Measurements from ENCODE around the gene TNK1. TPM values are rescaled to one million over a fixed set of nuclear protein-coding genes. Genes with fewer than 3 reads are reported as not detected.
"Not testable (repeated sequence)": the region's sequence is repeated elsewhere in the genome, so short reads cannot be mapped to it uniquely, and the experiment has no call there.

The TNK1 gene
- total and polyA plus RNA-seq, 7 donors = 0.56 to 1.7 (median 0.82) TPM

DNA sequence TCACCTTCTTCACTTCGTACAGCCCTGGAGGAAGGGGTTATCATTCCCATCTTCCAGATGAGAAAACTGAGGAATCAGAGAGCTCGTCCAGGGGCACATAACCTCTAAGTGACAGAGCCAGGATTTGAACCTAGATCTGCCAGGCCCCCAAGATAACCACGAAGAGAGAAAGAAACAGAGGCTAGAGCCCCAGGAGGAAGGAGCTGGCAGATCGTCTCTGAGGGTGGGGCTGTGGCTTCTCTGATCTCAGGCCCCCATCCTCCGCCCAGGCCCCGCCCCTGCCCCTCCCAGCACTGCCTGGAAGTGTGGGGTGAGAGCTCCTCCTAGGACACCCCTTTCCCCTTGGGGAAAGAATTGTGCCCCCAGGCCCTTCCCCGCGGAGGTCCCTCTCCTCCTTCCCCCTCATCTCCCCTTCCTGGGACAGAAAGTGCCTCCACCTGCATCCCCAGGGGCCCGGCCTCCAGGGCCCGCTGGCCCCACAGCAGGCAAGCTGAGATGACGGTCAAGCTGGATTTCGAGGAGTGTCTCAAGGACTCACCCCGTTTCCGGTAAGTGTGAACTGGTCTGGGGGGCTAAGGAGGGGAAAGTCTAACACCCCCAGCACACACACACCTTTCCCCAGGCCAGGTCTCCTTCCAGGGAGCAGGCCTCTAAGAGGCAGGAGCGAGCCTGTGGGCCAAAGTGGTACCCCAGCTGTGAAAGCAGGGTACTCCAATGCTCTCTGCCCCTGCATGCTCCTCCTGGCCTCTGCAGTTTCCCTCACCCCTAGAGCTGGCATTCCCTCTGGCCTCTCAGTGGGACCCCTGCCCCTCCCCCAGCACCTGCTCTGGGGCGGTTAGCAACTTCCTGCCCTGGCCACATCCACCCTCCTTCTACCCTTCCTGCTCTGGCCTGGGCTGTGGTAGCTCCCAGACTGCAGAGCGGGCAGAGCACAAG, 44.4 kb upstream of the TNK1 start, which contains the start of gene ACAP1:
TSS of gene ACAP1 (plus strand) at position 290 of the 936 bp plus-strand sequence. CDS start at position 496, 206 bp downstream.
- intact Hi-C loops (cut with DNase I) = no loop called here
- peak in 3 of 4 donors; percentile 16 to 35 (median 20) for ATAC-seq

GRCh38 chr17:7337600-7337999, 43.3 kb upstream of the TNK1 start:
- 75 to 83% (median 76%) methylated on average over 7 of the region's 7 CpGs for whole genome bisulfite sequencing, 3 donors
- peaks cover 0 to 25% (median 4%) of the 10 kb centered on the region in 3 donors for H3K27me3 ChIP-seq (ENCODE audit: insufficient read depth in 3 of 3, low read length in 2 of 3)
- H3K4me1 ChIP-seq = not testable (repeated sequence)

More for the DNA sequence above, 44.4 kb upstream of the TNK1 start, which contains the start of gene ACAP1:
- H3K4me3 ChIP-seq = no peak within 1 kb of the TSS
- no peak within 1 kb of the TSS for H3K27ac ChIP-seq
- H3K36me3 ChIP-seq (ENCODE audit: insufficient read depth in 1 of 2, low read depth in 1 of 2) = no peaks in the 10 kb centered on the region
- no peak for TF ChIP-seq CTCF (IDR thresholded peaks at IDR 0.05)
- 36 to 47% (median 42%) methylated on average over 17 of the region's 17 CpGs for WGBS, 3 donors
- H3K9me3 ChIP-seq = no peaks in the 10 kb centered on the region
- DNase-seq = no peak
- H3K4me1 ChIP-seq = no peaks in the 10 kb centered on the region
- peaks cover 0 to 25% (median 4%) of the 10 kb centered on the region in 3 donors for H3K27me3 ChIP-seq (ENCODE audit: insufficient read depth in 3 of 3, low read length in 2 of 3)

DNA sequence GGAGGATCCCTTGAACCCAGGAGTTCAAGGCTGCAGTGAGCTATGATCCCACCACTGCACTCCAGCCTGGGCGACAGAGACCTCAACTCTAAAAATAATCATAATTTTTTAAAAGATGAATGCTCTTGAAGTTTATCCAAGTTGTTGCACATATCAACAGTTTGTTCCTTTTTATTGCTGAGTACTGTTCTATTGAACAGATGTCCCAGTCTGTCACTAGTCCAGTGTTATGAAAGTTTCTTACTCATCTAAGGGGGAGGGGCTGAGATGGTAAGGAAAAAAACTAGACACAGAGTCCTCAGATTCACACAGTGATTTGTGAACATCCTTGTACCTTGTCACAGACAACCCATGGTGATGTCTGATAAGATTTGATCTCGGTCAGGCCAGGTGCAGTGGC, 40.7 kb upstream of the TNK1 start:
- ATAC-seq = peak in 2 of 4 donors; percentile 43 to 49
- H3K27me3 ChIP-seq (ENCODE audit: insufficient read depth in 3 of 3, low read length in 2 of 3) = peaks cover 0 to 25% (median 4%) of the 10 kb centered on the region in 3 donors

More at GRCh38 chr17:7337600-7337999, 43.3 kb upstream of the TNK1 start:
- H3K4me3 ChIP-seq; intact Hi-C loops (cut with DNase I); ATAC-seq; DNase-seq; H3K36me3 ChIP-seq (ENCODE audit: insufficient read depth in 1 of 2, low read depth in 1 of 2); H3K27ac ChIP-seq; H3K9me3 ChIP-seq: not testable (repeated sequence)

DNA sequence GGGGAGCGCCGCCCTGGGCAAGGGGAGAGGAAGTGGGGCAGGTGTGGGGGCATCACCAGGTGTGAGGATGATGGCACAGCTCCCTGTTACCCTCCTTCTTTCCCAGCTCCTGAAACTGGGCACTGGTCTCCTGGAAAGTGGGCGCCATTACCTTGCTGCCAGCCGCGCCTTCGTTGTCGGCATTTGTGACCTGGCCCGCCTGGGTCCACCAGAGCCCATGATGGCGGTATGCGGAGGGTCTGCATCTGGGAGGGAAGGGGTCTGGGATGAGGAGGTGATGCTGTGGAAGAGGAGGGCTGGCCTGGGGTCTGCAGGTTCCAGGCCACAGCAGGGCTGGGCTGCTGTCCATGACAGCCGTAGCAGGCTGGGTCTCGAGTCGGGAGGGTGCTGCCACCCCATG, 39.0 kb upstream of the TNK1 start:
- no peak overlapping the region for H3K4me3 ChIP-seq
- H3K27ac ChIP-seq = no peak overlapping the region
- no peaks in the 10 kb centered on the region for H3K36me3 ChIP-seq (ENCODE audit: insufficient read depth in 1 of 2, low read depth in 1 of 2)
- WGBS, 3 donors = 86 to 87% (median 87%) methylated on average over 13 of the region's 13 CpGs
- DNase-seq (no peak), ATAC-seq (no peak)
- no peaks in the 10 kb centered on the region for H3K4me1 ChIP-seq
- TF ChIP-seq CTCF (IDR thresholded peaks at IDR 0.05) = no peak
- no peaks in the 10 kb centered on the region for H3K9me3 ChIP-seq
- intact Hi-C loops (cut with DNase I) = loop anchor here in 1 of 2 donors (10.0 kb wide), 1 partner anchor 77 kb away; the partner anchor contains the start of gene CLDN7
- H3K27me3 ChIP-seq (ENCODE audit: insufficient read depth in 3 of 3, low read length in 2 of 3) = peaks cover 0 to 15% (median 3%) of the 10 kb centered on the region in 3 donors

More for the DNA sequence above, 40.7 kb upstream of the TNK1 start:
- WGBS, 3 donors = 54 to 67% (median 62%) methylated on average over 2 of the region's 2 CpGs
- H3K36me3 ChIP-seq (ENCODE audit: insufficient read depth in 1 of 2, low read depth in 1 of 2) = no peaks in the 10 kb centered on the region
- H3K9me3 ChIP-seq = no peaks in the 10 kb centered on the region
- H3K4me3 ChIP-seq = no peak overlapping the region
- H3K4me1 ChIP-seq = no peaks in the 10 kb centered on the region
- intact Hi-C loops (cut with DNase I) = loop anchor here in 1 of 2 donors (10.0 kb wide), 1 partner anchor 75 kb away; the partner anchor contains the start of gene CLDN7
- no peak overlapping the region for H3K27ac ChIP-seq
- TF ChIP-seq CTCF (IDR thresholded peaks at IDR 0.05) = no peak
- no peak for DNase-seq

GRCh38 chr17:7343250-7343649, 37.6 kb upstream of the TNK1 start:
- no peak for ATAC-seq
- DNase-seq = no peak
- peaks cover 10% of the 10 kb centered on the region for H3K4me1 ChIP-seq
- H3K9me3 ChIP-seq = no peaks in the 10 kb centered on the region
- intact Hi-C loops (cut with DNase I) = loop anchor here in 1 of 2 donors (10.0 kb wide), 1 partner anchor 78 kb away; the partner anchor contains the start of gene CLDN7
- no peaks in the 10 kb centered on the region for H3K36me3 ChIP-seq (ENCODE audit: insufficient read depth in 1 of 2, low read depth in 1 of 2)
- no peak overlapping the region for H3K4me3 ChIP-seq
- H3K27me3 ChIP-seq (ENCODE audit: insufficient read depth in 3 of 3, low read length in 2 of 3) = peaks cover 0 to 9% (median 3%) of the 10 kb centered on the region in 3 donors
- no peak overlapping the region for H3K27ac ChIP-seq
- WGBS, 3 donors = 56 to 68% (median 57%) methylated on average over 15 of the region's 15 CpGs
- TF ChIP-seq CTCF (IDR thresholded peaks at IDR 0.05) = no peak

All from psoas muscle (tissue), 8 donors.